Smooth muscle cell (in vitro differentiated cells): ENCODE results near the gene EPPIN. TPM values are rescaled to one million over a fixed set of nuclear protein-coding genes. Genes with fewer than 3 reads are reported as not detected.

ENCODE experiments used
- DNase-seq: peaks from one replicate; lab custom pipeline; 2025; ENCODE audit not compliant: unreplicated experiment; lab: John Stamatoyannopoulos, UW
- H2AFZ ChIP-seq: fragments of 200-600 bp; sonication (generic); 2 replicates; pipeline ENCODE4 v1.6.0; 2016; ENCODE audit warnings: antibody characterized with exemption, low read depth, mild to moderate bottlenecking
- H3F3A ChIP-seq: fragments of 200-600 bp; sonication (generic); 2 replicates; pipeline ENCODE4 v1.6.0; 2017; ENCODE audit warnings: antibody characterized with exemption, low read depth
- H3K27ac ChIP-seq: fragments of 200-600 bp; sonication (generic); 2 replicates; pipeline ENCODE4 v1.5.1; 2016; ENCODE audit warnings: low read depth, mild to moderate bottlenecking
- H3K27me3 ChIP-seq: fragments of 200-600 bp; sonication (generic); 2 replicates; pipeline ENCODE4 v1.6.1; 2016; ENCODE audit warnings: low read depth, mild to moderate bottlenecking
- H3K36me3 ChIP-seq: fragments of 200-600 bp; sonication (generic); 2 replicates; pipeline ENCODE4 v1.5.1; 2016; ENCODE audit warnings: low read depth
- H3K4me1 ChIP-seq: fragments of 200-600 bp; sonication (generic); 2 replicates; pipeline ENCODE4 v1.5.1; 2016; ENCODE audit warnings: low read depth
- H3K4me2 ChIP-seq: fragments of 200-600 bp; sonication (generic); 2 replicates; pipeline ENCODE4 v1.6.0; 2016; ENCODE audit warnings: mild to moderate bottlenecking
- H3K4me3 ChIP-seq: fragments of 200-600 bp; sonication (generic); 2 replicates; pipeline ENCODE4 v1.5.1; 2016; ENCODE audit warnings: mild to moderate bottlenecking
- H3K79me2 ChIP-seq: fragments of 200-600 bp; sonication (generic); 2 replicates; pipeline ENCODE4 v1.6.0; 2016; ENCODE audit warnings: low read depth, mild to moderate bottlenecking
- H3K9ac ChIP-seq: fragments of 200-600 bp; sonication (generic); 2 replicates; pipeline ENCODE4 v1.6.0; 2016; ENCODE audit warnings: low read depth
- H3K9me3 ChIP-seq: fragments of 200-600 bp; sonication (generic); replicated peaks from 2 replicates; pipeline ENCODE4 v1.5.1; 2016; ENCODE audit warnings: low read depth
- H4K20me1 ChIP-seq: fragments of 200-600 bp; sonication (generic); 2 replicates; pipeline ENCODE4 v1.6.0; 2016; ENCODE audit warnings: low read depth
- CTCF ChIP-seq: fragments of 200-600 bp; sonication (generic); IDR thresholded peaks from 2 replicates; pipeline ENCODE4 v1.5.1; 2017; ENCODE audit warnings: borderline replicate concordance, mild to moderate bottlenecking, antibody characterized with exemption; ENCODE audit not compliant: insufficient read depth, poor library complexity, severe bottlenecking
- WGBS: methylation state at CpG from one replicate; pipeline ENCODE4 v1.1.7; 2016; ENCODE audit warnings: low lambda C conversion rate; 5-methylcytosine and 5-hydroxymethylcytosine counted together
- polyA plus RNA-seq: library from polyadenylated mRNA; unstranded; fragments of >200 nt; fragmentation: Nextera tagmentation; extraction: Ambion mirVana; gene quantifications from 2 replicates; pipeline ENCODE4 v1.2.1, GENCODE V29; 2016
- small RNA-seq: library from RNA; depleted of rRNA; stranded (forward); fragments of <200 nt; gene quantifications from one replicate; pipeline ENCODE3, GENCODE V24; 2014
- total RNA-seq: library from RNA; depleted of rRNA; stranded (reverse); fragments of >200 nt; gene quantifications from 2 replicates; pipeline ENCODE4 v1.2.3, GENCODE V29; 2014

EPPIN gene
- total and polyA plus RNA-seq, 2 experiments from 2014 or later = not detected

- Histone ChIP-seq H3K9me3 (no peaks in the 10 kb centered on the region), H2AFZ (no peak overlapping the region), H3K27ac (no peak overlapping the region), H3K36me3 (no peaks in the 10 kb centered on the region), H3K9ac (no peak overlapping the region), H3K4me2 (no peak overlapping the region), H3K4me1 (no peaks in the 10 kb centered on the region), H3F3A (no peaks in the 10 kb centered on the region), H3K79me2 (no peaks in the 10 kb centered on the region), H4K20me1 (no peaks in the 10 kb centered on the region), H3K4me3 (no peak overlapping the region), H3K27me3 (peaks cover 5% of the 10 kb centered on the region)
- 88% methylated on average over 3 of the region's 3 CpGs for WGBS
- no peak for TF ChIP-seq CTCF
- DNase-seq = no peak
These were observed 51.0 kb downstream of the EPPIN start for GRCh38 chr20:45496166-45496565.

GRCh38 chr20:45495501-45495941 lies 51.7 kb downstream of the EPPIN start:
- Histone ChIP-seq H2AFZ (no peak overlapping the region), H3F3A (no peaks in the 10 kb centered on the region), H3K4me3 (no peak overlapping the region), H3K4me1 (no peaks in the 10 kb centered on the region), H3K27ac (no peak overlapping the region), H3K9me3 (no peaks in the 10 kb centered on the region), H4K20me1 (no peaks in the 10 kb centered on the region), H3K4me2 (no peak overlapping the region), H3K27me3 (peaks cover 5% of the 10 kb centered on the region), H3K9ac (no peak overlapping the region), H3K36me3 (no peaks in the 10 kb centered on the region), H3K79me2 (no peaks in the 10 kb centered on the region)
- 92% methylated on average over 1 of the region's 1 CpG for WGBS
- no peak for DNase-seq
- no peak for TF ChIP-seq CTCF

Small RNA genes lying within 50 kb of the gene (small RNA-seq; reads per million reads assigned to genes)
- not detected for gene AL031663.1
- not detected for gene HSPD1P21
- not detected for gene RNA5SP485

Other genes starting within 250 kb of the EPPIN start
- gene RBPJL, start 240.6 kb downstream of the EPPIN start, total RNA-seq = not detected in 2 replicates
- not detected in 2 replicates for gene RBPJL, start 240.6 kb downstream of the EPPIN start, polyA plus RNA-seq
- gene MATN4, start 239.1 kb downstream of the EPPIN start, total RNA-seq = not detected in 2 replicates
- gene MATN4, start 239.1 kb downstream of the EPPIN start, polyA plus RNA-seq = not detected in 2 replicates
- gene SDC4, start 199.0 kb downstream of the EPPIN start, total RNA-seq = 70.7 and 78.1 TPM in 2 replicates
- gene SDC4, start 199.0 kb downstream of the EPPIN start, polyA plus RNA-seq = 45.0 and 122 TPM in 2 replicates
- 14.5 and 15.2 TPM in 2 replicates for gene SYS1, start 184.2 kb downstream of the EPPIN start, total RNA-seq
- gene SYS1, start 184.2 kb downstream of the EPPIN start, polyA plus RNA-seq = 17.0 and 24.7 TPM in 2 replicates
- not detected in 2 replicates for gene TP53TG5, start 169.1 kb downstream of the EPPIN start, total RNA-seq
- gene TP53TG5, start 169.1 kb downstream of the EPPIN start, polyA plus RNA-seq = 0.06 TPM in 1 of 2 replicates, not detected in the other
- gene DBNDD2, start 139.1 kb downstream of the EPPIN start, total RNA-seq = 5.9 and 6.4 TPM in 2 replicates
- gene DBNDD2, start 139.1 kb downstream of the EPPIN start, polyA plus RNA-seq = 2.9 and 11.0 TPM in 2 replicates
- gene PIGT, start 131.3 kb downstream of the EPPIN start, total RNA-seq = 90.7 and 99.5 TPM in 2 replicates
- gene PIGT, start 131.3 kb downstream of the EPPIN start, polyA plus RNA-seq = 169 and 206 TPM in 2 replicates
- 3.0 and 5.7 TPM in 2 replicates for gene WFDC2, start 77.6 kb downstream of the EPPIN start, total RNA-seq
- gene WFDC2, start 77.6 kb downstream of the EPPIN start, polyA plus RNA-seq = 9.5 and 42.9 TPM in 2 replicates
- not detected in 2 replicates for gene SPINT3, start 31.8 kb downstream of the EPPIN start, total RNA-seq
- gene SPINT3, start 31.8 kb downstream of the EPPIN start, polyA plus RNA-seq = not detected in 2 replicates
- not detected in 2 replicates for gene WFDC6, start 7.9 kb downstream of the EPPIN start, total RNA-seq
- gene WFDC6, start 7.9 kb downstream of the EPPIN start, polyA plus RNA-seq = not detected in 2 replicates
- not detected in 2 replicates for gene WFDC8, start 31.9 kb upstream of the EPPIN start, total RNA-seq
- not detected in 2 replicates for gene WFDC8, start 31.9 kb upstream of the EPPIN start, polyA plus RNA-seq
- not detected in 2 replicates for gene WFDC10A, start 82.3 kb upstream of the EPPIN start, total RNA-seq
- not detected in 2 replicates for gene WFDC10A, start 82.3 kb upstream of the EPPIN start, polyA plus RNA-seq
- not detected in 2 replicates for gene WFDC9, start 83.9 kb upstream of the EPPIN start, total RNA-seq
- gene WFDC9, start 83.9 kb upstream of the EPPIN start, polyA plus RNA-seq = not detected in 2 replicates
- gene WFDC11, start 122.8 kb upstream of the EPPIN start, total RNA-seq = not detected in 2 replicates
- not detected in 2 replicates for gene WFDC11, start 122.8 kb upstream of the EPPIN start, polyA plus RNA-seq
- not detected in 2 replicates for gene WFDC13, start 154.6 kb upstream of the EPPIN start, total RNA-seq
- not detected in 2 replicates for gene WFDC13, start 154.6 kb upstream of the EPPIN start, polyA plus RNA-seq
- gene WFDC10B, start 157.6 kb upstream of the EPPIN start, total RNA-seq = not detected in 2 replicates
- 0.31 TPM in 1 of 2 replicates, not detected in the other for gene WFDC10B, start 157.6 kb upstream of the EPPIN start, polyA plus RNA-seq
- gene SPINT4, start 174.9 kb upstream of the EPPIN start, total RNA-seq = not detected in 2 replicates
- not detected in 2 replicates for gene SPINT4, start 174.9 kb upstream of the EPPIN start, polyA plus RNA-seq
- gene WFDC3, start 244.5 kb upstream of the EPPIN start, total RNA-seq = not detected in 2 replicates
- gene WFDC3, start 244.5 kb upstream of the EPPIN start, polyA plus RNA-seq = 0.64 TPM in 1 of 2 replicates, not detected in the other
- 15.3 and 19.4 TPM in 2 replicates for gene DNTTIP1, start 244.6 kb upstream of the EPPIN start, total RNA-seq
- 52.6 and 55.4 TPM in 2 replicates for gene DNTTIP1, start 244.6 kb upstream of the EPPIN start, polyA plus RNA-seq